Measurements from ENCODE around the gene NOTCH2. TPM values are rescaled to one million over a fixed set of nuclear protein-coding genes. Genes with fewer than 3 reads are reported as not detected.

The NOTCH2 gene
- total and polyA plus RNA-seq, 2 experiments from 2014 or later: 8.5 to 56.6 TPM

- no peak for TF ChIP-seq REST (IDR thresholded peaks at IDR 0.05; ENCODE audit: unreplicated experiment)
- TF ChIP-seq CREB1 (CRISPR knock-in tag; IDR thresholded peaks at IDR 0.05; ENCODE audit: low read depth): no peak
- no peak for TF ChIP-seq EZH2 (IDR thresholded peaks at IDR 0.05; ENCODE audit: low read depth, unreplicated experiment)
These were observed 155.4 kb downstream of the NOTCH2 start (continued) for GRCh38 chr1:119914071-119914470.

GRCh38 chr1:119912963-119913362 is 156.5 kb downstream of the NOTCH2 start:
- DNase-seq (ENCODE audit: low spot score) (no peak), ATAC-seq (no peak)
- H3K9me2 ChIP-seq (ENCODE audit: insufficient read depth): no peaks in the 10 kb centered on the region; the same call in 1 of the 2 replicates
- Mint-ChIP-seq H3K27ac (no peak overlapping the region), H3K9me3 (no peaks in the 10 kb centered on the region; the same call in 2 of the 3 replicates), H3K27me3 (ENCODE audit: insufficient read depth, low read depth, poor library complexity) (no peaks in the 10 kb centered on the region), H3K4me3 (no peak overlapping the region), H3K4me1 (peaks cover 9% of the 10 kb centered on the region), H3K36me3 (ENCODE audit: low read depth) (peaks cover 30% of the 10 kb centered on the region)
- no peak overlapping the region for H3K4me3 ChIP-seq
- no peaks in the 10 kb centered on the region for H3K27me3 ChIP-seq (ENCODE audit: insufficient read depth)
- peaks cover 9% of the 10 kb centered on the region for H4K20me1 ChIP-seq (replicated peaks; ENCODE audit: insufficient read depth)
- H2AFZ ChIP-seq: no peak overlapping the region
- H3K4me2 ChIP-seq: no peak overlapping the region
- TF ChIP-seq NANOG (IDR thresholded peaks at IDR 0.05; ENCODE audit: borderline replicate concordance) (no peak), ETS1 (IDR thresholded peaks at IDR 0.05) (no peak), ZNF331 (CRISPR knock-in tag; IDR thresholded peaks at IDR 0.05; ENCODE audit: low read depth) (no peak)
- no peaks in the 10 kb centered on the region for H3F3A ChIP-seq (replicated peaks; ENCODE audit: low read depth)
- 0 out of 2 replicates have a peak, but pooled peaks cover under 1% of the 10 kb centered on the region for H3K36me3 ChIP-seq (ENCODE audit: insufficient read depth)
- H3K79me2 ChIP-seq (replicated peaks; ENCODE audit: insufficient read depth): no peaks in the 10 kb centered on the region
- H3K4me1 ChIP-seq (ENCODE audit: insufficient read depth): peaks cover 4% of the 10 kb centered on the region; the same call in 1 of the 2 replicates
- no peak overlapping the region for H3K27ac ChIP-seq (ENCODE audit: low read depth)

- ATAC-seq (no peak), DNase-seq (ENCODE audit: low spot score) (no peak)
- Mint-ChIP-seq H3K4me3 (no peak overlapping the region), H3K27me3 (ENCODE audit: insufficient read depth, low read depth, poor library complexity) (peaks cover 2% of the 10 kb centered on the region), H3K4me1 (peaks cover 8% of the 10 kb centered on the region), H3K27ac (no peak overlapping the region), H3K9me3 (no peaks in the 10 kb centered on the region), H3K36me3 (ENCODE audit: low read depth) (peaks cover 22% of the 10 kb centered on the region)
- Histone ChIP-seq H3K79me2 (replicated peaks; ENCODE audit: insufficient read depth) (no peaks in the 10 kb centered on the region), H3K4me3 (no peak overlapping the region), H3F3A (replicated peaks; ENCODE audit: low read depth) (no peaks in the 10 kb centered on the region), H3K4me1 (ENCODE audit: insufficient read depth) (peaks cover 4% of the 10 kb centered on the region; the same call in 1 of the 2 replicates), H3K36me3 (ENCODE audit: insufficient read depth) (no peaks in the 10 kb centered on the region), H2AFZ (no peak overlapping the region), H3K27me3 (ENCODE audit: insufficient read depth) (no peaks in the 10 kb centered on the region), H3K27ac (ENCODE audit: low read depth) (no peak overlapping the region), H4K20me1 (replicated peaks; ENCODE audit: insufficient read depth) (peaks cover 5% of the 10 kb centered on the region; the same call in 1 of the 2 replicates), H3K4me2 (no peak overlapping the region), H3K9me2 (ENCODE audit: insufficient read depth) (no peaks in the 10 kb centered on the region; the same call in 1 of the 2 replicates)
- TF ChIP-seq NANOG (IDR thresholded peaks at IDR 0.05; ENCODE audit: borderline replicate concordance) (no peak), EZH2phosphoT487 (IDR thresholded peaks at IDR 0.05; ENCODE audit: unreplicated experiment) (no peak), STAT1 (IDR thresholded peaks at IDR 0.05; ENCODE audit: unreplicated experiment) (no peak), ETS1 (IDR thresholded peaks at IDR 0.05) (no peak), JUNB (IDR thresholded peaks at IDR 0.05; ENCODE audit: unreplicated experiment) (no peak), ZNF331 (CRISPR knock-in tag; IDR thresholded peaks at IDR 0.05; ENCODE audit: low read depth) (no peak), EZH2 (IDR thresholded peaks at IDR 0.05; ENCODE audit: low read depth, unreplicated experiment) (no peak), CREB1 (CRISPR knock-in tag; IDR thresholded peaks at IDR 0.05; ENCODE audit: low read depth) (no peak)
These were observed 157.7 kb downstream of the NOTCH2 start for GRCh38 chr1:119911775-119912174.

All from GM23338 (cell line).